ENCODE results near the gene LNPEP.

The LNPEP gene

GRCh38 chr5:97000391-97000790 lies 64.5 kb downstream of the LNPEP start:
- Histone ChIP-seq H3K9me3 (ENCODE audit: low read length) (no peaks in the 10 kb centered on the region), H3K4me1 (ENCODE audit: insufficient read depth, low read length) (no peaks in the 10 kb centered on the region), H3K27me3 (ENCODE audit: insufficient read depth, low read length) (no peaks in the 10 kb centered on the region), H2AFZ (ENCODE audit: low read depth, low read length) (no peak overlapping the region), H3K4me3 (ENCODE audit: low read length) (no peak overlapping the region), H3K36me3 (ENCODE audit: insufficient read depth, low read length) (peaks cover 12% of the 10 kb centered on the region)

- no peak overlapping the region for H3K4me3 ChIP-seq (ENCODE audit: low read length)
- no peaks in the 10 kb centered on the region for H3K9me3 ChIP-seq (ENCODE audit: low read length)
- no peak overlapping the region for H2AFZ ChIP-seq (ENCODE audit: low read depth, low read length)
- H3K36me3 ChIP-seq (ENCODE audit: insufficient read depth, low read length) = peaks cover 17% of the 10 kb centered on the region
- H3K27me3 ChIP-seq (ENCODE audit: insufficient read depth, low read length) = no peaks in the 10 kb centered on the region
- no peaks in the 10 kb centered on the region for H3K4me1 ChIP-seq (ENCODE audit: insufficient read depth, low read length)
These were observed 67.1 kb downstream of the LNPEP start for GRCh38 chr5:97002983-97003382.

- peaks cover 12% of the 10 kb centered on the region for H3K36me3 ChIP-seq (ENCODE audit: insufficient read depth, low read length)
- H3K9me3 ChIP-seq (ENCODE audit: low read length) = no peaks in the 10 kb centered on the region
- H3K4me1 ChIP-seq (ENCODE audit: insufficient read depth, low read length) = no peaks in the 10 kb centered on the region
- no peak overlapping the region for H2AFZ ChIP-seq (ENCODE audit: low read depth, low read length)
- no peak overlapping the region for H3K4me3 ChIP-seq (ENCODE audit: low read length)
- no peaks in the 10 kb centered on the region for H3K27me3 ChIP-seq (ENCODE audit: insufficient read depth, low read length)
These were observed 68.7 kb downstream of the LNPEP start for GRCh38 chr5:97004423-97005060.

- H2AFZ ChIP-seq (ENCODE audit: low read depth, low read length) = no peak overlapping the region
- peaks cover 8% of the 10 kb centered on the region for H3K36me3 ChIP-seq (ENCODE audit: insufficient read depth, low read length)
- H3K27me3 ChIP-seq (ENCODE audit: insufficient read depth, low read length) = no peaks in the 10 kb centered on the region
- H3K4me1 ChIP-seq (ENCODE audit: insufficient read depth, low read length) = no peaks in the 10 kb centered on the region
- no peak overlapping the region for H3K4me3 ChIP-seq (ENCODE audit: low read length)
- H3K9me3 ChIP-seq (ENCODE audit: low read length) = no peaks in the 10 kb centered on the region
These were observed 70.7 kb downstream of the LNPEP start for GRCh38 chr5:97006454-97007060.

- Histone ChIP-seq H2AFZ (ENCODE audit: low read depth, low read length) (no peak overlapping the region), H3K4me3 (ENCODE audit: low read length) (no peak overlapping the region), H3K4me1 (ENCODE audit: insufficient read depth, low read length) (no peaks in the 10 kb centered on the region), H3K27me3 (ENCODE audit: insufficient read depth, low read length) (no peaks in the 10 kb centered on the region), H3K9me3 (ENCODE audit: low read length) (no peaks in the 10 kb centered on the region), H3K36me3 (ENCODE audit: insufficient read depth, low read length) (peaks cover 11% of the 10 kb centered on the region)
These were observed 73.5 kb downstream of the LNPEP start for GRCh38 chr5:97009212-97009898.

- H3K4me1 ChIP-seq (ENCODE audit: insufficient read depth, low read length) = no peaks in the 10 kb centered on the region
- no peak overlapping the region for H2AFZ ChIP-seq (ENCODE audit: low read depth, low read length)
- H3K36me3 ChIP-seq (ENCODE audit: insufficient read depth, low read length) = peaks cover 11% of the 10 kb centered on the region
- H3K27me3 ChIP-seq (ENCODE audit: insufficient read depth, low read length) = no peaks in the 10 kb centered on the region
- H3K9me3 ChIP-seq (ENCODE audit: low read length) = no peaks in the 10 kb centered on the region
- no peak overlapping the region for H3K4me3 ChIP-seq (ENCODE audit: low read length)
These were observed 74.0 kb downstream of the LNPEP start for GRCh38 chr5:97009921-97010320.

- H3K27me3 ChIP-seq (ENCODE audit: insufficient read depth, low read length) = no peaks in the 10 kb centered on the region
- H3K9me3 ChIP-seq (ENCODE audit: low read length) = no peaks in the 10 kb centered on the region
- H2AFZ ChIP-seq (ENCODE audit: low read depth, low read length) = no peak overlapping the region
- no peak overlapping the region for H3K4me3 ChIP-seq (ENCODE audit: low read length)
- peaks cover 11% of the 10 kb centered on the region for H3K36me3 ChIP-seq (ENCODE audit: insufficient read depth, low read length)
- H3K4me1 ChIP-seq (ENCODE audit: insufficient read depth, low read length) = no peaks in the 10 kb centered on the region
These were observed 74.7 kb downstream of the LNPEP start for GRCh38 chr5:97010606-97011005.

- Histone ChIP-seq H3K36me3 (ENCODE audit: insufficient read depth, low read length) (peaks cover 7% of the 10 kb centered on the region), H3K27me3 (ENCODE audit: insufficient read depth, low read length) (no peaks in the 10 kb centered on the region), H2AFZ (ENCODE audit: low read depth, low read length) (no peak overlapping the region), H3K4me1 (ENCODE audit: insufficient read depth, low read length) (no peaks in the 10 kb centered on the region), H3K4me3 (ENCODE audit: low read length) (no peak overlapping the region), H3K9me3 (ENCODE audit: low read length) (no peaks in the 10 kb centered on the region)
These were observed 75.7 kb downstream of the LNPEP start for GRCh38 chr5:97011567-97011966.

GRCh38 chr5:97019435-97020117 lies 83.7 kb downstream of the LNPEP start:
- no peaks in the 10 kb centered on the region for H3K27me3 ChIP-seq (ENCODE audit: insufficient read depth, low read length)
- peaks cover 5% of the 10 kb centered on the region for H3K4me1 ChIP-seq (ENCODE audit: insufficient read depth, low read length)
- H3K4me3 ChIP-seq (ENCODE audit: low read length) = no peak overlapping the region
- no peaks in the 10 kb centered on the region for H3K9me3 ChIP-seq (ENCODE audit: low read length)
- peaks cover 18% of the 10 kb centered on the region for H3K36me3 ChIP-seq (ENCODE audit: insufficient read depth, low read length)
- no peak overlapping the region for H2AFZ ChIP-seq (ENCODE audit: low read depth, low read length)

GRCh38 chr5:97021416-97021815 lies 85.5 kb downstream of the LNPEP start:
- H3K27me3 ChIP-seq (ENCODE audit: insufficient read depth, low read length) = no peaks in the 10 kb centered on the region
- H3K9me3 ChIP-seq (ENCODE audit: low read length) = no peaks in the 10 kb centered on the region
- H2AFZ ChIP-seq (ENCODE audit: low read depth, low read length) = no peak overlapping the region
- H3K36me3 ChIP-seq (ENCODE audit: insufficient read depth, low read length) = peaks cover 21% of the 10 kb centered on the region
- no peak overlapping the region for H3K4me3 ChIP-seq (ENCODE audit: low read length)
- peaks cover 5% of the 10 kb centered on the region for H3K4me1 ChIP-seq (ENCODE audit: insufficient read depth, low read length)

- no peak overlapping the region for H2AFZ ChIP-seq (ENCODE audit: low read depth, low read length)
- H3K4me3 ChIP-seq (ENCODE audit: low read length) = no peak overlapping the region
- H3K36me3 ChIP-seq (ENCODE audit: insufficient read depth, low read length) = peaks cover 16% of the 10 kb centered on the region
- peaks cover 5% of the 10 kb centered on the region for H3K4me1 ChIP-seq (ENCODE audit: insufficient read depth, low read length)
- H3K27me3 ChIP-seq (ENCODE audit: insufficient read depth, low read length) = no peaks in the 10 kb centered on the region
- H3K9me3 ChIP-seq (ENCODE audit: low read length) = no peaks in the 10 kb centered on the region
These were observed 87.0 kb downstream of the LNPEP start for GRCh38 chr5:97022898-97023297.

- H3K4me1 ChIP-seq (ENCODE audit: insufficient read depth, low read length) = no peaks in the 10 kb centered on the region
- H3K4me3 ChIP-seq (ENCODE audit: low read length) = no peak overlapping the region
- H3K27me3 ChIP-seq (ENCODE audit: insufficient read depth, low read length) = no peaks in the 10 kb centered on the region
- H2AFZ ChIP-seq (ENCODE audit: low read depth, low read length) = no peak overlapping the region
- H3K9me3 ChIP-seq (ENCODE audit: low read length) = no peaks in the 10 kb centered on the region
- peaks cover 24% of the 10 kb centered on the region for H3K36me3 ChIP-seq (ENCODE audit: insufficient read depth, low read length)
These were observed 90.8 kb downstream of the LNPEP start for GRCh38 chr5:97026721-97027120.

GRCh38 chr5:97037819-97038218 lies 101.9 kb downstream of the LNPEP start:
- H2AFZ ChIP-seq (ENCODE audit: low read depth, low read length) = no peak overlapping the region
- no peaks in the 10 kb centered on the region for H3K9me3 ChIP-seq (ENCODE audit: low read length)
- H3K27me3 ChIP-seq (ENCODE audit: insufficient read depth, low read length) = no peaks in the 10 kb centered on the region
- no peaks in the 10 kb centered on the region for H3K4me1 ChIP-seq (ENCODE audit: insufficient read depth, low read length)
- no peaks in the 10 kb centered on the region for H3K36me3 ChIP-seq (ENCODE audit: insufficient read depth, low read length)
- no peak overlapping the region for H3K4me3 ChIP-seq (ENCODE audit: low read length)

Measured in neuron (in vitro differentiated cells).